ENCODE results near the gene RAMP1.
"Not testable (repeated sequence)": the region's sequence is repeated elsewhere in the genome, so short reads cannot be mapped to it uniquely, and the experiment has no call there.

RAMP1 gene

DNA sequence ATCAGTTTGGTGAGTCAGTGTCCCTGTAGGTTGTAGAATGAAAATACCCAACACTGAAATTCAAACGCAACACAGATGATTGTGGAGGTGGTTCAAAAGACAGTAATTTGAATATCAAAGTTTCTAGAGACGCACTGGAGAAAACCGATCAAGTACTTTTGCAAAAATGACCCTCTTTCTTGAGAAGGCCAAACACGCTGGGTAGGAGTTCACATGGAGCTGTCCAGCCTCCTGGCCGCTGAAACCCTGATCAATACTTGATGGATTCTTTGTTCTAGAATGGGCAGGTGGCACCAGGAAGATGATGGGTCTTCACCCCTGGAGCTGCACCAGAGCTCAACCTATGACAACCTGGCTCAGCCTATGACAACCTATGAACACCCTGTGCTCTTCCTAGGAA, 67.7 kb downstream of the RAMP1 start:
- no peak for DNase-seq
- intact Hi-C loops (cut with DNase I), result no loop called here

DNA sequence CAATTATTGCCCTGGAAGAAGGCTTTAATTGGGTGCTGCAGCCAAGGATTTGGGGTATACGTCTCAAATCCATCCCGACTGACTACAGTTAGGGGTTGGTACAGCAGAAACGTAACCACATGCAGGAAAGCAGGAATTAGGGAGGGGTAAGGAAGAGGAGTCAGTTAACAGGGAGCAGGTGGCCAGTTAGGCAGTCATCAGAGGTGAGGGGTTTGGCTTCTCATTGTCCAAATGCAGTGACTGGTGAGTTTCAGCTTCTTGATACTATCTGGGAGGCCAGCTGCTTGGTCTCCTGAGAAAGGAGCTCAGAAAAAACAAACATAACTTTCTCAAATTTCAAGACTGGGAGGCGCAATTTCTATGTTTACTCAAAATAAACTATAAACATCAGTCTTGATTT, 68.6 kb downstream of the RAMP1 start:
- DNase-seq, result no peak
- intact Hi-C loops (cut with DNase I), result no loop called here

GRCh38 chr2:237929979-237930378, 70.6 kb downstream of the RAMP1 start:
- intact Hi-C loops (cut with DNase I), result no loop called here
- DNase-seq, result no peak

DNA sequence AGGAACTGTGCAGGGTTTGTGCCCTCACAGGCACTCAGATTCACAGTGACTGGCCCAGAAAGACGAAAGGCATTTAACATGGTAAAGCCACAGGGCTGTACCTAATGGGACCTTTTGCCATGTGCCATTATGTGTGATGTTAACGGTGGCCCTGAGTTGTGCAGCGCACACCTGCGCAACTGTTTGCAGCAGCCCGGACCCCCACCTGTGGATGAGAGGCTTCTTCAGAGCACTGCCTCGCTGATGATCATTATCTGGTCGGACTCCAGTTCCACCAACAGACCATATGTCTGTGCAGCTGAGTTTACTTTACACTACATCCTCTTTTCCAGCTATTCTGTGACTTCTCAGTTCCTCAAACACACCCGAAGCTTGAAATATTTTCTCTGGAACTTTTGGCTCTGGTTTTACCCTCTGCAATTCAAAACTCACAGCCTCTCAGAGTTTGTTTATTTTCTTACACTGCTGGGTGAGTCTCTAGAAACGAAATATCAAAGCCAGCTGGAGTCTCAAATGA, 71.8 kb downstream of the RAMP1 start:
- intact Hi-C loops (cut with DNase I), result no loop called here
- DNase-seq, result peak in 1 of 42 donors; percentile 29

GRCh38 chr2:237932731-237933131, 73.3 kb downstream of the RAMP1 start:
- intact Hi-C loops (cut with DNase I), result no loop called here
- DNase-seq, result no peak

GRCh38 chr2:237934186-237934585, 74.8 kb downstream of the RAMP1 start:
- DNase-seq, result no peak
- intact Hi-C loops (cut with DNase I), result no loop called here

DNA sequence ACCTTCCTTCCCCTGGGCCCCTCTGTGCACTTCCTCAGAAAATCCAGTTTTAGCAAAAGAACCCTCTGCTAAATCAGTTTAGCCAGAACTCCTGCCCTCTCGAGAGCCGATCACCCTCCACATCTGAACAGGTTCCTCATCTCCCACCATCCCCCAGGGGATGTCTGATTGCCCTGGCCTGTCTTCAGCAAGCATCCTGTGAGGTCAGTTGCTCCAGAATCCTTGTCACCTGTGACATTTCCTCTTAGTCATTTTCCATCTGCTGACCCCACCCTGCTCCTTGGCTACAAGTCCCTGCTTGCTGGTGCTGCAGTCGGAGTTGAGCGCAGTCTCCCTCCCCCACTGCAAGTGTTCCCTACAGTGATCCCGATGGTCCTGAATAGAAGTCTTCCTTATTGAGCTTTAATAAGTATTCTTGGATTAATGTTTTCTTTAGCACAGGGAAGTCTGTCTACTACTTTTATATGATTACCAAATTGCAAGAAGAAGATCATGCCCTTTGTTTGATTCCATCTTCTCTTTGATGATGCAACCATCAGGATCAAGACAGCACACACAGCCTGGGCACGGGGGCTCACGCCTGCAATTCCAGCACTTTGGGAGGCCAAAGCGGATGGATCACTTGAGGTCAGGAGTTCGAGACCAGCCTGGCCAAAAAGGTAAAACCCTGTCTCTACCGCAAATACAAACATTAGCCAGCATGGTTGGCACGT, 76.5 kb downstream of the RAMP1 start:
- intact Hi-C loops (cut with DNase I), result no loop called here
- no peak for DNase-seq

DNA sequence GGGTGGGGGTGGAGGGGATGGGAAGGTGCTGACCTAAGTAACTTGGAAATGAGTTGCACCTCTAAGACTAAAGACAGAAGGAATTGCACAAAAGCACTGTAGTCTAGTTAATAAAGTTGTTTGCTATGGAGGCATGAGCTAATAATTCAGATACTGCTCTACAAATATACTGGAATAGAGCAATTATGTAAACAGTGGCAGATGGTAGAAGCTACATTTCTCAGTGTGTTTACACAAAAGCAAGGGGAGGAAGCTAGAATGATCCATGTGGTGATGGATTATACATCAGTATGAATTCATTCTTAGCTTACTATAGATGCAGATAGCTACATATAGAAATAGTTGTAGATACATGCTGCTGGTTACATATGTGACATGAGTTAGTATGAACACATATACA, 79.8 kb downstream of the RAMP1 start:
- DNase-seq, result no peak
- intact Hi-C loops (cut with DNase I), result no loop called here

- no peak for DNase-seq
- intact Hi-C loops (cut with DNase I), result no loop called here
These were observed 81.4 kb downstream of the RAMP1 start for GRCh38 chr2:237940828-237941227.

DNA sequence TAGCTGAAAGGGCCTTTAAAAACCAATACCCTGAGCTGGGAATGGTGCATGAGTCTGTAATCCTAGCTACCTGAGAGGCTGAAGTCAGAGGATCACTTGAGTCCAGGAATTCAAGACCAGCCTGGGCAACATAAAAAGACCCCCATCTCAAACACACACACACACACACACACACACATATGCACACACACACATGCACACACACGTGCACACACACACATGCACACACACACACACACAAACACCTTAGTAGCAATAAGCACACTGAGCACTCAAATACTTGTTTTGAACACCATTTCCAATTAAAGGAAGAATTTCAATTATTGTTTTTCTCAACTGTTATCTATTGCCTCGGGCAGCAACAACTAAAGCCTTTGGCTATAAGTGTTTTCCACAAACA, 81.8 kb downstream of the RAMP1 start:
- no peak for DNase-seq
- intact Hi-C loops (cut with DNase I), result no loop called here

GRCh38 chr2:237942513-237942899, 83.1 kb downstream of the RAMP1 start:
- DNase-seq, result no peak
- intact Hi-C loops (cut with DNase I), result no loop called here

- DNase-seq, result peak in 37 of 42 donors; percentile 19 to 85 (median 59)
- intact Hi-C loops (cut with DNase I), result no loop called here
These were observed 84.1 kb downstream of the RAMP1 start for GRCh38 chr2:237943395-237944094.

- DNase-seq, result no peak
- intact Hi-C loops (cut with DNase I), result no loop called here
These were observed 84.9 kb downstream of the RAMP1 start for GRCh38 chr2:237944302-237944701.

DNA sequence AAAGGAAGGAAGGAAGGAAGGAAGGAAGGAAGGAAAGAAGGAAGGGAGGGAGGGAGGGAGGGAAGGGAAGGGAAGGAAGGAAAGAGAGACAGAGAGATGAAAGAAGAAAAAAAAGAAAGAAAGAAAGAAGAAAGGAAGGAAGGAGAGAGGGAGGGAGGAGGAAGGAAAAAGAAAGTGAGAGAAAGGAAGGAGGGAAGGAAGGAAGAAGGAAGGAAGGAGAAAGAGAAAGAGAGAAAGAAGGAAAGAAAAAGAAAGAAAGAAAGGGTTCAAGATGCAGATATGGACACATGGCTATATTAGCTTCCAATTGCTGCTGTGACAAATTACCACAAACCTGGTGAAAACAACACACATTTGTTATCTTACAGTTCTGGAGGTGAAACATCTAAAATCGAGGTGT, 87.0 kb downstream of the RAMP1 start:
- intact Hi-C loops (cut with DNase I), result no loop called here
- no peak for DNase-seq

- DNase-seq; intact Hi-C loops (cut with DNase I): not testable (repeated sequence)
These were observed 91.9 kb downstream of the RAMP1 start for GRCh38 chr2:237951354-237951753.

DNA sequence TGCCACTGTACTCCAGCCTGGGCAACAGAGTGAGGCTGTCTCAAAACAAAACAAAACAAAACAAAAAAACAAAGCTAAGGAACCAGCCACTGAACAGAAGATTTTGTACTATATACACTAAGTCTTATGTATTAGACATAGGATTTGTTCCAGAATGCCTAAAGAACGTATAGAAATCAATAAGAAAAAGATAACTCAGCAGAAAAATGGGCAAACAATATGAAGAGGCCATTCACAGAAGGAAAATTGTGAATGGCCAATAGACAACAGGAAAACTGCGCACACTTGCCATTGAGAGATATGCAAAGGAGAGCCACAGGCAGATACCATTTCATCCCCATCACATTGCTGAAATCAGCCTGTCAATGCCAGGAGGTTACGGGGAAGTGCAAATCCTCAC, 92.5 kb downstream of the RAMP1 start:
- no peak for DNase-seq
- intact Hi-C loops (cut with DNase I), result no loop called here

- intact Hi-C loops (cut with DNase I), result no loop called here
- DNase-seq, result no peak
These were observed 93.4 kb downstream of the RAMP1 start for GRCh38 chr2:237952851-237953250.

- intact Hi-C loops (cut with DNase I), result loop anchor here (5.0 kb wide), 1 partner anchor 39 kb away; no protein-coding TSS in a partner anchor
- no peak for DNase-seq
These were observed 96.4 kb downstream of the RAMP1 start for GRCh38 chr2:237955640-237956401.

DNA sequence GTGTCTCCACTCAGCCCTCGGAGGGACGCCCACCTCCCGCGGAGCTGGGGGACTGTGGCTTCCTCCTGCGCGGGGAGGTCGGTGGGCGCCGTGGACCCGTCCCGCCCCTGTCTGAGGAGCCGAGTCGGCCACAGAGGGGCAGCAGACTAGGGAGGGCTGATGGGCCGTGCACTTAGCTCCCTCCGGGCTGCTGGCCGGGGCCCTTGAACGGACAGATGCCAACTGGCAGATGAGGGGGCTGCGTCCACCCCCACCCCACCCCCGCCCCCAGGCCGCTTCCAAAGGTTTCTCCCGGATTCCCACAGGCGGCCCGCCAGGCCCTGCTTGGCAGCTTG, 96.9 kb downstream of the RAMP1 start:
- intact Hi-C loops (cut with DNase I), result loop anchor here (5.0 kb wide), 1 partner anchor 39 kb away; no protein-coding TSS in a partner anchor
- peak in 1 of 42 donors; percentile 9 for DNase-seq

- DNase-seq, result no peak
- intact Hi-C loops (cut with DNase I), result no loop called here
These were observed 102.2 kb downstream of the RAMP1 start for GRCh38 chr2:237961637-237962036.
